Pons (tissue), 1 donor: ENCODE results near the gene EXT2.

Source experiments
- DNase-seq: peaks from one replicate; pipeline ENCODE4 v3.0.0-alpha.2; 2016; ENCODE audit warnings: low spot score

The EXT2 gene

DNA sequence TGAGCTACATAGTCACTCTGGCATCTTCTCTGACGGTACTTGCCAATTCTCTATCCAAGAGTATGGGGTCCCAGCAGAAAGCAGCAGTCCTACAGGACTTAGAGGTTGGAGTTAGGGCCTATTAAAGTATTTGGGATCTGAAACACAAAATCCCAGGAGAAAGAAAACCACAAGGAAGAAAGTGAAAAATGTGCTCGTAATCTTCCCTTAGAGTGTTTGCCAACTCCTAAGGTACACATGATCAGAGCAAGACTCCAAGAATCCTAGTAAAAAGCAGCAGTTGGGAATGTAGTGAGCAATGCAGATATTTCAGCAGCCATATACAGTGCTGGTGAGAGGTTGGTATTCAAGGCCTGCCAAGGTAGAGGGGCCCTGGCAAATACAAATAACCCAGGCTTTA lies 71.6 kb downstream of the EXT2 start:
- no peak for DNase-seq

DNA sequence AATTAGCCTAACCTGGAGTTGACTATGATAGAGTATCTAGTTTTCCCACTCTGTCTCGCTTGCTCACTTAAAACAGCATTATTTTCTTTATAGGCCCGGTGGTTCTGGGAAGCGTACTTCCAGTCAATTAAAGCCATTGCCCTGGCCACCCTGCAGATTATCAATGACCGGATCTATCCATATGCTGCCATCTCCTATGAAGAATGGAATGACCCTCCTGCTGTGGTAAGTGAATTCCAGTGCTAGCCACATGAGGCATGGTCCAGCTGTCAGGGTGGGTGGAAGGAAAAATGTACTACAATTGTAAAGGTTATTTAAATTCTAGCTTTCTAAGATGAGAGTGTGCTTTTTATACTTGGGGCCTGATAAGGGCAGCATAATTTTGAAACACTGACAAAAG lies 76.0 kb downstream of the EXT2 start:
- DNase-seq = no peak

DNA sequence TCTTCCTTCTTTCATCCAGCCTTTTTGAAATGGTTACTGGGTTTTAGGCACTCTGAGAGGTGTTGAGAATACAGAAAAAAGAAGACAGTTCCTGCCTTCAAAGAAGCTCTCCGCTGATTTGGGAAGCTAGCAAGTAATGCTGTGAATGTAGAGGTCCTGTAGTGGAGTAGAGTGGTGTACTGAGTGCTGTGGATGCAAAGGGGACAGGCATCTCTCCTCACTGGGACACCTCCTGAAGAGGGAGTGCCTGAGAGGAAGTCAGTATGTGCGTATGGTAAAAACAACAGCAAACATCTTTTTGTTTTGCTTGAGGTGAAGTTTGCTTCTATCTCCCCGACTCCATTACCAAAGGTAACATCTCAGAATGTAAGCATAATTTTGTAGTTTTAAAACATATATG lies 77.5 kb downstream of the EXT2 start:
- no peak for DNase-seq

GRCh38 chr11:44174842-44175241 lies 79.4 kb downstream of the EXT2 start:
- DNase-seq = no peak

DNA sequence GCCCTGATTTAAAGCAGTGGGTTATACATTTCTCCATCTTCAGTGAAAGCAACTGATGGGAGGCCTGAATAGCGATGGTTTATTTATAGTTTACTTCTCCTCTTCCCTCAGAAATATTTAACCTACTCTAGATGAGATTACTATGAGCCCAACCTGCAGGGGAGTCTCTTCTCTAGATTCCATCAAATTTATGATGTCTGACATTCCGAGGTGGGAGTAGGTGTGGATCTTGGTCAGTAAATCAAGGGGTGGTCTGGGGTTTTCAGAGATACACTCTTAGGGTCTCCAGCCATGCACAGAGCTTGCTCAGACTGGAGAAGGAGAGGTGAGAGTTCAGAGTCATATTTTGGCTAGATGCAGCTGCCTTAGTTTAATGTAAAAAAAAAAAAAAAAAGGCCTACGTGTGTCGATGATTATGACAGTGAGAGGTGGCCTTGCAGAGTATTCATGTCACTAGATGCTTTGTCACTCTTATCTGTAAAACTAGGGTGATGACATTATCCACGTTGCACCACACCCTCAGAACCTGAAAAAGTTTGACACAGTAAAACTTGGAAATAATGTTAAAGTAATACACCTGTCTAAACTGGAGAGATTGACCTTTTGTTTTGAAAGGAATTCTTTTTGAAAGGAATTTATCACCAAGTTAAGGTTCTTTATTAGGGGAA lies 81.2 kb downstream of the EXT2 start:
- DNase-seq = no peak

GRCh38 chr11:44177905-44178304 lies 82.4 kb downstream of the EXT2 start:
- DNase-seq = no peak

- DNase-seq = no peak
These were observed 82.9 kb downstream of the EXT2 start for GRCh38 chr11:44178381-44178780.

GRCh38 chr11:44179173-44179572 lies 83.7 kb downstream of the EXT2 start:
- DNase-seq = peak; percentile 33

DNA sequence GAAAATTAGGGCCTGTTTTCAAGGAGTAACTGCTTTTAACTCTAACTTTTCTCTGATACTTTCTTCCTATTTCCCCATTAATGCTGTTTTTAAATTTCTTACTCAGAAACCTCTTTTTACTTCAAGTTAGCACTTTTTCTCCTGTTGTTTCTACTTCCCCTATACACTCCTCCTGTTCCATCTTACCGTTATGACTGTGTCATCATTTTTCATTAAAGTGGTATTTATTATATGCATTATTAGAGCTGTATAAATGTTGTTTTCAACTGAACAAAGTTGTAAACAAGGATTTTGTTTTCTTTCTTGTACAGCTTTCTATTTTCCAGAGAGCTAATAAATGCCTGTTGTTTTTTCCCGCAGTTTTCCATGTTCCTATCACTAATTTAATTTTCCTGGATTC lies 84.6 kb downstream of the EXT2 start:
- no peak for DNase-seq

DNA sequence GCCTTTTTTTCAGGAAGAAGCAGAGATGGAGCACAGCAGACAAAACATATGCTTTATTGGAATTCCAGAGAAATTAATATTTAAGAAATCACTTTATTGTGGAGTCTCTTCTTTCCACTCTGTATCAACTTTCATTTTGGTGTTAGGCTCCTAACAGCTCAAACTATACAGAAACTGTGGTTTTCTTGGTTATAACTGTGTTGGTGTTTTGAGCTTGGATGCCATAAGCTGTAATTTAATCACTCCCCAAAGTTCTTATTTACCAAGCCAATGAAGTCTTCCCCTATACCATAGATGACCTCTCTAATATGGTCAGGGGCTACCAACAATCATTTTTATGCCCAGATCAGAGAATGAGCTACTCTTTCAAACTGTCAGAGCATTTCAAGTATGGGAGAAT lies 90.0 kb downstream of the EXT2 start:
- no peak for DNase-seq

GRCh38 chr11:44186321-44186930 lies 90.9 kb downstream of the EXT2 start:
- DNase-seq = no peak

DNA sequence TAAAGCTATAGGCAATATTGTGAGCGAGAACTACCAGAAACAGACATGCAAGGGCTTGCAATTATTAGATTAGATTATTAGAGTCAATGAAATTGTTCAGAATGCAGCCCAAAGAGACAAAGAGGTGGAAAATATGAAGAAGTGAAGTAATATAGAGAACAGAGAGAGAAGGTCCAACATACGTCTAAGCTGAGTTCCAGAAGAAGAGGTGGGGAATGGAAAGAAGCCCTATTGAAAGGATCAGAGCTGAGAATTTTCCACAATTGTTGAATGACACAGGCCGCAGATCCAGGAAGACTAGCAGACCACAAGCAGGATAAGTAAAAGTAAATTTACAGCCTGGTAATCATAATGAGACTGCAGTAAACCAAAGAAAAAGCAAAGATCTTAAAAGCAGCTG lies 93.2 kb downstream of the EXT2 start:
- no peak for DNase-seq

DNA sequence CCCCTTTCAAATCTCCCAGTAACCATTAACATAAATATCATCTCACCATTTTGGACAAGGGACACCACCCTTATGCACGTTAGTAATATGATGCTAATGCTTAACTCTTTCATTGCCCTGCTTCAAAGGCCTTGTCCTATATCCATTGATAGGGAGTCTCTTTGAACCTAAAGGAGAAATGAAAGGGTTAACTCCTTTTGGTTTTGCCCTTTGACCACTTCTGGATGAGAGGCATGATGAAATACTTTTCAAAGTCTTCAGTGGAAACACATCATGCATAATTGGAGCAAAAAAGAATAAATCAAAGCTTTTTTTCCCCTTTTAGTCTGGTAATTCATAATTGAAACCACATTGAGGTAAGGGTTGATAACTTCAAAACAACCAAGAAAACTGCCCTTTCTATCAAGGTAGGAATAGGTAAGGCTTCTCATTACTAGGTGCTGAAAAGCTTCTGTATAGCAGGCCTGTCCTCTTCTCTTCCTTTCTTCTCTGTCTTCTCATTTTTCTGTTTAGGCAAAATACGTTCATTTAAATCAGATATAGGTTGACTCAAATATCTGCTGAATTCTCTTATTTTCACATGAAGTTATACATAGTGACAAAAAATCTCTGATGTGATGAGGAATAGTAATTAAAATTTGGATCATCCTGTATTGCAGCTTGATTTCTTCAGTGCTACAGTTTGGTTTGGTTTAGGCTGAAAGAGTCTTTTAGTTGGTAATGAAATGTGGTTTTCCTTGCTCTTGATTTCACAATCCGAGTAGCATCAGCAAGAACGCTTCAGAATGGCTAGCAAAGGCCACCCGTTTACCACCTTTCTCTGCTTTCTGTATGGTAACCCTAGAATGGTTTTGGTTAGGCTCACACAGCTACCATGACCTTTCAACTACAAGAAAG lies 94.8 kb downstream of the EXT2 start:
- DNase-seq = no peak

- DNase-seq = no peak
These were observed 95.4 kb downstream of the EXT2 start for GRCh38 chr11:44190883-44191230.

DNA sequence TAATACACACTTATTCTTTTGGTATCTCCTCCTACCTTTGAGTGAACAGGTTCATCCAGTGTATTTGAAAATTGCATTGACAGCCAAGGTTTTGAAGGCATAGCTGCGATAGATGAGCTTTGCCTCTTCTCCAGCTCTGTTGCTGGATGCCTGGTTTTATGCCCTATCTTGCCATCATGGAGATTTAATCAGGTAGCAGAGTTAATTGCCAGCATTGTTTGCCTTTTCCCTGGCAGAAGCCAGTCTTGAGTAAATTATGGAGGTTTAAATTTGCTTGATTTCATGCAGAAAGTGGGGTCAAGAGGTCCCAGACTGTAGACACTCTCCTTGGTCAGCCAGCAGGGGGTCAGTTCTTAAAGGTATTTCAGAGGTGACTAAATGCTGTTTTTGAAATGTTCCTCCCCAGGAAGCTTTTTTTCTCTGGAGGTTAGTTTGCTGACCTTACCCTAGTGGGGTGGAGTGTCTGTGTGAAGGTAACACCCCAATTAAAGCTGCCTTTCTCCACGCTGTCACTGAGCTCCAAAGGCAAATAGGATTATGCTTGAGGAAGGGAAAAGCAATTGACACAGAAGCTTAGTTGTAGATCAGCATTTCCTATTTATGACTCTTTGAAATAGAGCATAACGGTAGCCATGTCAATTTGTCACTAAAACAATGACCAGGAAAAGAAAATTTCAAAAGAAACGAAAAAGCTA lies 96.0 kb downstream of the EXT2 start:
- DNase-seq = no peak

GRCh38 chr11:44192017-44192385 lies 96.5 kb downstream of the EXT2 start:
- no peak for DNase-seq

GRCh38 chr11:44192462-44193100 lies 97.1 kb downstream of the EXT2 start:
- DNase-seq = no peak

DNA sequence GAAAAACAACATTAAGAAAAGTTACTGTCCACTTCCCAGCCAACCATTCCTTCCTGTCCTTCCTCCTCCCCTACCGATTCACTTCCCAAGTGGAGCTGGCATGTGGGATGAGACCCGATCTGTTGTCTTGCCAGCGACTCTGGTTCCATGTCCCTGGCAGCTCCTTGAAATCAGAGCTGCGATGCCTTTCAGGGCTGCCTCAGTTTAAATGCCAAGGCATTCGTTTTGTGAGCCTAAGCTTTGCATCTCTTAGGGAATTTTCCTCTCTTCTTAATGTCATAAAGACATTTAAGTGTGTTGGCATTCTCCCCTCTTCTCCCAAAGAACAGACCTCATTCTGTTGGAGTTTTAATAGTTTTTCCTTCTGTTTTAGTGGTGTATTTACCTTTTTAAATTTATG lies 98.4 kb downstream of the EXT2 start:
- no peak for DNase-seq

- no peak for DNase-seq
These were observed 102.8 kb downstream of the EXT2 start for GRCh38 chr11:44198146-44198724.

DNA sequence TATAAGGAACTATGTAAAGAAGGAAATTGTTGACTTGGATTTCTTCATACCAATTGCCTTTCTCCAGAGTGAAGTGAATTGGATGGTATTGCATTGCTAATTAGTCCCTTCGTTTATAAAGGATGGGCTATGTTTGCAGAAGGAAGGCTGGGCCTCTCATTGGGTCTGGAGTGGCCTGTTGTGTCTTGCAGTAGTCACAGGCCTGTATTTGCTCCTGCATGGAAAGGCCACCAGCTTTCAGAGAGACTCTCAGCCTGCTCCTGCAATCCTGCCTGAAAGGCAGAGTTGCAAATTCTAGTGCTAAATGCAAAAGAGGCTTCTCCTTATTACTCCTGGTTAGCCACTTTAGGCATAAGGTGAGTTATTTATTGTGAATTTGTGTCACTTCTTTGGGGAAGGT lies 103.8 kb downstream of the EXT2 start:
- DNase-seq = no peak

DNA sequence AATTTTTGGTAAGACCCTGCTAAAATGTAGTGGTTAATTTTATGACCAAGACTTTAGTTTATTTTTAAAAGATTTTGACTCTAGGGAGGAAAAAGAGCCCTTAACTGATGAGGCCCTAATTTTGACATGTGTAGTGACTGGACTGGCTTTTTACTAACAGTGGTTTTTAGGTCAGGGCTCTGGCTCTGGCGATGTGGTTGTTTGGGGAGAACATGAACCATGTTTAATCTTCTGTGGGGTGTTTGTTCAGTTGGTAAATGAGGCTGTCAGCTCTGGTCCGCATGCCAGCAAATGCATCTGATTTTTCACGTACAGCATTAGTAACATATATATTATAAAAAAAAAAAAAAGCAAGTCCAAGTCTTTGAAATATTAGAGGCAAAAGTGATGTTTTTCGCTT lies 104.3 kb downstream of the EXT2 start:
- no peak for DNase-seq
